Adrenal gland (tissue), 12 donors: ENCODE measurements around the gene NAPA. TPM values are rescaled to one million over a fixed set of nuclear protein-coding genes. Genes with fewer than 3 reads are reported as not detected.

Source experiments
- DNase-seq, 7 donors: peaks; one replicate each; pipeline ENCODE4 v3.0.0-alpha.2; 2019 to 2020
- H3K27ac ChIP-seq, 5 donors: fragments of 200-600 bp; sonication (generic) in 4 of 5; 1 replicate in 3 of 5; 2 replicates in 2 of 5; pipeline versions ENCODE4 v1.5.1 to v1.8.0; 2016 to 2020; ENCODE audit warnings: mild to moderate bottlenecking in 1 of 5
- H3K27me3 ChIP-seq: fragments of 200-600 bp; 2 replicates; pipeline ENCODE4 v1.8.0; 2021
- H3K36me3 ChIP-seq, 2 donors: fragments of 200-600 bp; replicated peaks in 1 of 2; 1 replicate in 1 of 2; 2 replicates in 1 of 2; pipeline versions ENCODE4 v1.5.1 to v1.8.0; 2018 to 2022
- H3K4me1 ChIP-seq, 2 donors: fragments of 200-600 bp; replicated peaks in 1 of 2; 1 replicate in 1 of 2; 2 replicates in 1 of 2; pipeline versions ENCODE4 v1.5.1 to v1.8.0; 2018 to 2021
- H3K4me3 ChIP-seq, 4 donors: fragments of 200-600 bp; sonication (generic) in 3 of 4; one replicate each; pipeline ENCODE4 v1.5.1; 2016 to 2018
- H3K9me3 ChIP-seq, 3 donors: fragments of 200-600 bp; sonication (generic) in 1 of 3; replicated peaks in 1 of 3; 1 replicate in 2 of 3; 2 replicates in 1 of 3; pipeline versions ENCODE4 v1.5.1 to v1.8.0; 2016 to 2021
- POLR2A ChIP-seq, 2 donors: fragments of 450-650 bp; IDR thresholded peaks; one replicate each; pipeline ENCODE4 v1.6.1; 2017; ENCODE audit warnings: antibody characterized with exemption in 2 of 2, mild to moderate bottlenecking in 2 of 2, moderate library complexity in 1 of 2
- WGBS, 4 donors: extraction: QIAGEN DNeasy Blood & Tissue Kit in 2 of 4; methylation state at CpG; one replicate each; pipeline versions ENCODE4 v1.1.5 to v1.1.7; 2013 to 2017; 5-methylcytosine and 5-hydroxymethylcytosine counted together
- intact Hi-C, 2 donors: fragments of 100-400 bp; cut with DNase I; formaldehyde crosslinking; loops; one replicate each; pipeline versions ENCODE4 v1.14.1 to v1.15.0; 2022 to 2023
- polyA plus RNA-seq, 3 donors: library from polyadenylated mRNA; stranded (reverse); fragments of 200-250 nt in 2 of 3; fragments of 350-450 nt in 1 of 3; fragmentation: Illumina TruSeq in 1 of 3; extraction: RNeasy Lipid Tissue Mini Kit (QIAGEN cat#74804) in 1 of 3; gene quantifications; one replicate each; pipeline ENCODE4 v1.2.3, GENCODE V29; 2013 to 2014
- total RNA-seq, 9 donors: library from RNA; depleted of rRNA in 4 of 9; stranded (reverse); fragments of >200 nt in 4 of 9; fragments of 120-200 nt in 1 of 9; fragmentation: NEBNext Ultra II Directional in 1 of 9; extraction: Animal tissue kit (Norgen Biotek cat#: 25700) in 1 of 9; gene quantifications; one replicate each; pipeline versions ENCODE4 v1.1.0 to v1.2.4, GENCODE V29; 2013 to 2023
- TF ChIP-seq, protein P1 (sequence below), 6 experiments: fragments of 450-650 bp in 4 of 6; fragments of 200-600 bp in 2 of 6; sonication (generic) in 1 of 6; IDR thresholded peaks; 1 replicate in 5 of 6; 2 replicates in 1 of 6; pipeline versions ENCODE4 v1.5.1 to v1.8.0; 2016 to 2021; ENCODE audit warnings: antibody characterized with exemption in 6 of 6, mild to moderate bottlenecking in 2 of 6, moderate library complexity in 1 of 6
- donor health status: healthy with polysubstance abuse.
- donor health status: Bipolar disorder and iron deficiency.
- donor health status: DM: yes; HTN: yes; CAD: no.
- donor health status: DM: no; HTN: no; CAD: no.
- donor health status: DM: no; HTN: no; CAD: no.
- donor health status: DM: yes; HTN: yes; CAD: no.

Gene NAPA
- total and polyA plus RNA-seq, 12 donors: 122 to 481 (median 254) TPM

DNA sequence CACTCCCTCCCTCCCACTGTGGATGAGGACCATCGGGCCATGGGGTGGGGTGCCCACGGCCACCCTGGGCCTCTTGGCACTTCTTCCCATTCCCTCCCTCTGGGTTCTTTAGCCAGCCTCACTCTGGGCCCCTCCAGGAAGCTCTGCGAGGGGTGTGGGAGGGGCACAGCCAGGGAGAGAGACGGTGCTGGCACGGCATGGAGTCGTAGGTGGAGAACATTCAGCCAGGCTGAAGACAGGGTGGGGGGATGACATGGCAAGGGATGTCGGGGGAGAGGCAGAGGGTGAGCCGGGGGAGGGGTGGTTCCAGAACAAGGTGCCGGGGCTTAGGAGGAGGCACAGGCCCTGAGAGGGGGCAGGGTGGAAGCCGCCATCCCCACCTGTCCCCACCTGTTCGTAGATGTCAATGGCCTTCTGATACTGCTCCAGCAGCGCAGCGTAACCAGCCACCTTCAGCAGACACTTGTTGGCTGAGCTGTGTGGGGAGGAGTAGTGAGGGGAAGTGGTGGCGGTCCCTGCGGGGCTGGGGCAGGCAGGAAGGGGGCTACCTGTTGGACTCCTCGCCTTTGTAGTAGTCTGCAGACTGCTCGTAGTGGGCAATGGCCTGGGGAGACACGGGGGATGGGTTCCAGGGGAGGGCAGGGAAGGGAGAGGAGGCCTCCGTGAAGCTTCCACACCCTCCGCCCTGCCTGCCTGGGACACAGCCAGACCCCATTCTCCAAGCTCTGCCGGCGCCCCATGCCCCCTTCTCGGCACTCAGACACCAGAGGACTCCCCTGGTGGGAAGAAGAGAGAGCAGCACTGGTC is 22.1 kb downstream of the NAPA start:
- no peak overlapping the region for H3K4me3 ChIP-seq
- peaks cover 0 to 64% of the 10 kb centered on the region in 2 donors for H3K36me3 ChIP-seq
- WGBS, 4 donors: 72 to 84% (median 75%) methylated on average over 9 to 23 of the region's 23 CpGs
- no peaks in the 10 kb centered on the region for H3K4me1 ChIP-seq
- no peaks in the 10 kb centered on the region for H3K9me3 ChIP-seq
- H3K27ac ChIP-seq: peak overlapping the region in 1 of 5 donors; percentile 45
- intact Hi-C loops: no loop called here
- DNase-seq: no peak
- TF ChIP-seq, protein P1, sequence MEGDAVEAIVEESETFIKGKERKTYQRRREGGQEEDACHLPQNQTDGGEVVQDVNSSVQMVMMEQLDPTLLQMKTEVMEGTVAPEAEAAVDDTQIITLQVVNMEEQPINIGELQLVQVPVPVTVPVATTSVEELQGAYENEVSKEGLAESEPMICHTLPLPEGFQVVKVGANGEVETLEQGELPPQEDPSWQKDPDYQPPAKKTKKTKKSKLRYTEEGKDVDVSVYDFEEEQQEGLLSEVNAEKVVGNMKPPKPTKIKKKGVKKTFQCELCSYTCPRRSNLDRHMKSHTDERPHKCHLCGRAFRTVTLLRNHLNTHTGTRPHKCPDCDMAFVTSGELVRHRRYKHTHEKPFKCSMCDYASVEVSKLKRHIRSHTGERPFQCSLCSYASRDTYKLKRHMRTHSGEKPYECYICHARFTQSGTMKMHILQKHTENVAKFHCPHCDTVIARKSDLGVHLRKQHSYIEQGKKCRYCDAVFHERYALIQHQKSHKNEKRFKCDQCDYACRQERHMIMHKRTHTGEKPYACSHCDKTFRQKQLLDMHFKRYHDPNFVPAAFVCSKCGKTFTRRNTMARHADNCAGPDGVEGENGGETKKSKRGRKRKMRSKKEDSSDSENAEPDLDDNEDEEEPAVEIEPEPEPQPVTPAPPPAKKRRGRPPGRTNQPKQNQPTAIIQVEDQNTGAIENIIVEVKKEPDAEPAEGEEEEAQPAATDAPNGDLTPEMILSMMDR (IDR thresholded peaks at IDR 0.05): no peak
- TF ChIP-seq POLR2A (IDR thresholded peaks at IDR 0.05): no peak
- no peaks in the 10 kb centered on the region for H3K27me3 ChIP-seq

DNA sequence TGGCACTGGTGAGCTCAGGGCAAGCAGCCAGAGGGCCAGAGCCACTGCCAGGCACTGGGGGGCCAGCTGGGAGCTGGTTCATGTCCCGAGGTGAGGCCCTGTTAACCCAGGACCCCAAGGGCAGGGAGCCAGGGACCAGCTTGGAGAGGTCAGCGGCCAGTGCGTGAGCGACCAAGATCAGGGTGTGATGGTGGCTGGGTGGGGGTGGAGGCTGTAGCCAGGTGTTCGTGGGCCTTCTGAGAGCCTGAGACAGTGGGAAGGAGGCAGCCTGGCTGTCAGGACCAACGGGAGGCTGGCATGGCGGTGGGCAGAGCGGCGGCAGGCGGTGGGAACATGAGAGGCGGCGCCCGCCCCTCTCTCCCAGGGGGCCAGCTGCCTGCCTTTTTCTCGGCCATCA is 22.7 kb downstream of the NAPA start:
- no peak overlapping the region for H3K4me3 ChIP-seq
- intact Hi-C loops: no loop called here
- no peaks in the 10 kb centered on the region for H3K27me3 ChIP-seq
- no peak overlapping the region for H3K27ac ChIP-seq
- no peak for DNase-seq
- peaks cover 0 to 63% of the 10 kb centered on the region in 2 donors for H3K36me3 ChIP-seq
- no peaks in the 10 kb centered on the region for H3K9me3 ChIP-seq
- no peaks in the 10 kb centered on the region for H3K4me1 ChIP-seq
- WGBS, 4 donors: 84 to 92% (median 89%) methylated on average over 11 to 14 of the region's 14 CpGs
- no peak for TF ChIP-seq POLR2A (IDR thresholded peaks at IDR 0.05)
- TF ChIP-seq, protein P1 (IDR thresholded peaks at IDR 0.05): no peak

DNA sequence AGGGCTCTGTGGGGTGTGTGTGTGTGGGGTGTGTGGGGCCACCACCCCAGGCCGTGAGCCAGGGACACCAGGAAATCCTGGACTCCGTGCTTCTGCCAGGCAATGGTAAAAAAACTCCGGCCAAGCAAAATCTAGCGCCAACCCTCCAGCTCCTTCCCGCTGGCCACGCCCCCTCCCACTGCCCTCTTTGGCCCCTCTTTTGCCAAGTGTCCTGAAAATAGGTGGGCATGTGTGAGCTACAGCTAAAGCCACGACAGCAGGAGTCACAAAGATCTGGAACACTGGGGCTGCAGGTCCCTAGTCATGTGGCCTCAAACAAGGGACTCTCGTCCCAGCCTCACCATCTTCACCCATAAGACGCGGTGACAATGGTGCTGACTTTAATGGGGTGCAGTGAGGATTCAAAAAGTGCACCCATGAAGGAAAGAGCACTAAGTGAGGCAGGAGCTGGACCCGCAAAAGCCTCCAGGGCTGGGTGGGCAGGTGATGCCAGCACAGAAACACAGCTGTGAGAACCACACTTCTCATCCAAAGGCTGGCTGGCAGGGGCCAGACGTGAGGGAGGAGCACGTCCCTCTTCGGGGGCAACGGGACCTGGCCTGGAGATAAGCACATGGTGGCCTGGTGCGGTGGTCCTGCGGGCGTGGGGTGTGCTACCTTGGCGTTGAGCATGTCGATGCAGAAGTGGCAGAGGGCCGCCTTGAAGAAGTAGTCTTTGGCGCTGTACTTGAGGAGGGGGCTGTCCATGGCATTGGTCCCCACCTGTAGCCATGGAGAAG is 23.3 kb downstream of the NAPA start:
- intact Hi-C loops: no loop called here
- Histone ChIP-seq H3K36me3 (peaks cover 0 to 57% of the 10 kb centered on the region in 2 donors), H3K27ac (no peak overlapping the region), H3K4me3 (no peak overlapping the region), H3K27me3 (no peaks in the 10 kb centered on the region), H3K4me1 (no peaks in the 10 kb centered on the region), H3K9me3 (no peaks in the 10 kb centered on the region)
- DNase-seq: no peak
- no peak for TF ChIP-seq POLR2A (IDR thresholded peaks at IDR 0.05)
- TF ChIP-seq, protein P1 (IDR thresholded peaks at IDR 0.05): no peak
- 84 to 93% (median 85%) methylated on average over 12 to 22 of the region's 22 CpGs for WGBS, 4 donors

DNA sequence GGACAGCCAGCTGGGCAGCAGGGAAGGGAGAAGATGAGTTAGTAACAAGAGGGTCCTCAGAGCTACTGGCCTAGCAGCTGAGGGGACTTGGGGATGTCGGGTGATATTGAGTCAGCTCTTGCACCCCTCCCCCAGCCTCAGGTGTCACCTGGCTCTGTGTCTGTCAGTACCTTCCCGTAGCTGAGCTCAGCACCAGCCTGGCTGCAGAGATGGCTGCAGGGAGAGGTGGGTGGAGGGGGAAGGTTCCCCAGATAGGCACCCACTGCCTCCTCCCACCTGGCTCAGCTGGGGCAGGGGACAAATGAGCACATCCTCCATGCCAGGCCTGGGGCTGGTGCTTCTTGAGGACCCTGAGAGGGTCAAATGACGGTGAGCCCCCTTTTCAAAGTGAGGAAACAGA is 24.0 kb downstream of the NAPA start:
- TF ChIP-seq, protein P1 (IDR thresholded peaks at IDR 0.05): no peak
- TF ChIP-seq POLR2A (IDR thresholded peaks at IDR 0.05): no peak
- WGBS, 4 donors: 62 to 81% (median 69%) methylated on average over 2 to 3 of the region's 3 CpGs
- peak overlapping the region in 1 of 5 donors; percentile 10 for H3K27ac ChIP-seq
- H3K4me3 ChIP-seq: no peak overlapping the region
- no peaks in the 10 kb centered on the region for H3K9me3 ChIP-seq
- intact Hi-C loops: no loop called here
- H3K4me1 ChIP-seq: no peaks in the 10 kb centered on the region
- peaks cover 0 to 52% of the 10 kb centered on the region in 2 donors for H3K36me3 ChIP-seq
- H3K27me3 ChIP-seq: no peaks in the 10 kb centered on the region
- DNase-seq: no peak
